Measurements from ENCODE around the gene NRXN3.

DNA sequence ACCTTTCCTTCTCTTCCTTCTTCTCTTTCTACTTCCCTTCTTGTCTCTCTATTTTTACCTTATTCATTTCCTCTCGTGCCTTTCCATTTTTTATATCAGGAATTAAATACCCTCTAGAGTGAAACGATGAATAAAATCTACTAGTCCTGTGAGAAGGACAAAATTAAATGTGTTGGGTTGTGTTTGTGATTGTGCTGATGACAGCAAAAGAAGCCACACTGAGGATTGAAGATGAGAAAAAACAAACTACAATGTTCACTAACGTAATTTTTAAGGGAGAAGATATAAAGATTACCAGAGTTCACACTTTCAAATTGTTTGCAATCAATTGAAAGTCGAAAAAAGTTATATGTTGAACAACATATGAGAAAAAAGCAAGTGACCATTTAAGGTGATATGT is 1029.0 kb downstream of the NRXN3 start:
- TF ChIP-seq EZH2 (conservative IDR thresholded peaks at IDR 0.05; ENCODE audit: low read depth, low read length) = no peak
- TF ChIP-seq, protein P1, sequence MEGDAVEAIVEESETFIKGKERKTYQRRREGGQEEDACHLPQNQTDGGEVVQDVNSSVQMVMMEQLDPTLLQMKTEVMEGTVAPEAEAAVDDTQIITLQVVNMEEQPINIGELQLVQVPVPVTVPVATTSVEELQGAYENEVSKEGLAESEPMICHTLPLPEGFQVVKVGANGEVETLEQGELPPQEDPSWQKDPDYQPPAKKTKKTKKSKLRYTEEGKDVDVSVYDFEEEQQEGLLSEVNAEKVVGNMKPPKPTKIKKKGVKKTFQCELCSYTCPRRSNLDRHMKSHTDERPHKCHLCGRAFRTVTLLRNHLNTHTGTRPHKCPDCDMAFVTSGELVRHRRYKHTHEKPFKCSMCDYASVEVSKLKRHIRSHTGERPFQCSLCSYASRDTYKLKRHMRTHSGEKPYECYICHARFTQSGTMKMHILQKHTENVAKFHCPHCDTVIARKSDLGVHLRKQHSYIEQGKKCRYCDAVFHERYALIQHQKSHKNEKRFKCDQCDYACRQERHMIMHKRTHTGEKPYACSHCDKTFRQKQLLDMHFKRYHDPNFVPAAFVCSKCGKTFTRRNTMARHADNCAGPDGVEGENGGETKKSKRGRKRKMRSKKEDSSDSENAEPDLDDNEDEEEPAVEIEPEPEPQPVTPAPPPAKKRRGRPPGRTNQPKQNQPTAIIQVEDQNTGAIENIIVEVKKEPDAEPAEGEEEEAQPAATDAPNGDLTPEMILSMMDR (CRISPR knock-in tag; IDR thresholded peaks at IDR 0.05) = no peak
- TF ChIP-seq, protein P2, sequence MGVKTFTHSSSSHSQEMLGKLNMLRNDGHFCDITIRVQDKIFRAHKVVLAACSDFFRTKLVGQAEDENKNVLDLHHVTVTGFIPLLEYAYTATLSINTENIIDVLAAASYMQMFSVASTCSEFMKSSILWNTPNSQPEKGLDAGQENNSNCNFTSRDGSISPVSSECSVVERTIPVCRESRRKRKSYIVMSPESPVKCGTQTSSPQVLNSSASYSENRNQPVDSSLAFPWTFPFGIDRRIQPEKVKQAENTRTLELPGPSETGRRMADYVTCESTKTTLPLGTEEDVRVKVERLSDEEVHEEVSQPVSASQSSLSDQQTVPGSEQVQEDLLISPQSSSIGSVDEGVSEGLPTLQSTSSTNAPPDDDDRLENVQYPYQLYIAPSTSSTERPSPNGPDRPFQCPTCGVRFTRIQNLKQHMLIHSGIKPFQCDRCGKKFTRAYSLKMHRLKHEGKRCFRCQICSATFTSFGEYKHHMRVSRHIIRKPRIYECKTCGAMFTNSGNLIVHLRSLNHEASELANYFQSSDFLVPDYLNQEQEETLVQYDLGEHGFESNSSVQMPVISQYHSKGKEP (CRISPR knock-in tag; IDR thresholded peaks at IDR 0.05) = no peak
- TF ChIP-seq, protein P3, sequence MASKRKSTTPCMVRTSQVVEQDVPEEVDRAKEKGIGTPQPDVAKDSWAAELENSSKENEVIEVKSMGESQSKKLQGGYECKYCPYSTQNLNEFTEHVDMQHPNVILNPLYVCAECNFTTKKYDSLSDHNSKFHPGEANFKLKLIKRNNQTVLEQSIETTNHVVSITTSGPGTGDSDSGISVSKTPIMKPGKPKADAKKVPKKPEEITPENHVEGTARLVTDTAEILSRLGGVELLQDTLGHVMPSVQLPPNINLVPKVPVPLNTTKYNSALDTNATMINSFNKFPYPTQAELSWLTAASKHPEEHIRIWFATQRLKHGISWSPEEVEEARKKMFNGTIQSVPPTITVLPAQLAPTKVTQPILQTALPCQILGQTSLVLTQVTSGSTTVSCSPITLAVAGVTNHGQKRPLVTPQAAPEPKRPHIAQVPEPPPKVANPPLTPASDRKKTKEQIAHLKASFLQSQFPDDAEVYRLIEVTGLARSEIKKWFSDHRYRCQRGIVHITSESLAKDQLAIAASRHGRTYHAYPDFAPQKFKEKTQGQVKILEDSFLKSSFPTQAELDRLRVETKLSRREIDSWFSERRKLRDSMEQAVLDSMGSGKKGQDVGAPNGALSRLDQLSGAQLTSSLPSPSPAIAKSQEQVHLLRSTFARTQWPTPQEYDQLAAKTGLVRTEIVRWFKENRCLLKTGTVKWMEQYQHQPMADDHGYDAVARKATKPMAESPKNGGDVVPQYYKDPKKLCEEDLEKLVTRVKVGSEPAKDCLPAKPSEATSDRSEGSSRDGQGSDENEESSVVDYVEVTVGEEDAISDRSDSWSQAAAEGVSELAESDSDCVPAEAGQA (IDR thresholded peaks at IDR 0.05; ENCODE audit: low read depth) = no peak
- TF ChIP-seq, protein P3 (CRISPR knock-in tag; IDR thresholded peaks at IDR 0.05; ENCODE audit: borderline replicate concordance) = no peak

Measured in HepG2 (cell line).